HL-60/S4 (cell line): ENCODE results near the gene BMERB1.
"Not testable (repeated sequence)": the region's sequence is repeated elsewhere in the genome, so short reads cannot be mapped to it uniquely, and the experiment has no call there.

ENCODE experiments used
- in situ Hi-C: fragments of 300-500 bp; cut with MboI; formaldehyde crosslinking; loops from 2 replicates; pipeline ENCODE4 v1.14.3; 2022; ENCODE audit warnings: low sequenced_read_pairs

BMERB1 gene

DNA sequence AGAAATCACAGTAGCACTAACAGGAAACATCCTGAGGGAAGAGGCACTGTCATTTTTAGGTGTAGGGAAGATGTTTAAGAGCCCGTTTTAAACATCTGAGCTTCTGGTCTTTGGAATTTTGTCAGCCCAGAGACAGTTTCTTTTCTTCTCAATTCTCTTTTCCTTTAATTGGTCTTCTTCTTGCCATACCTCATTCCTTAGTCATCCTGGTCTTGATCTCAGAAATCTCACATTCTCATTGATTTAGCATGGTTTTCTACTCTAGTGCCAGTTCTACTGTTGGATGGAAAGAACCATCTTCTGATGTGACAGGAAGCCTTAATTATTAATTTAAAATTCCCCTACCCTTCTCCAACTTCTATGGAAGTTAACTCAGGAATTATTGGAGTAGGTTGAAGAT lies 25.4 kb downstream of the BMERB1 start:
- in situ Hi-C loops = no loop called here

GRCh38 chr16:15460601-15461000 lies 26.2 kb downstream of the BMERB1 start:
- in situ Hi-C loops = no loop called here

DNA sequence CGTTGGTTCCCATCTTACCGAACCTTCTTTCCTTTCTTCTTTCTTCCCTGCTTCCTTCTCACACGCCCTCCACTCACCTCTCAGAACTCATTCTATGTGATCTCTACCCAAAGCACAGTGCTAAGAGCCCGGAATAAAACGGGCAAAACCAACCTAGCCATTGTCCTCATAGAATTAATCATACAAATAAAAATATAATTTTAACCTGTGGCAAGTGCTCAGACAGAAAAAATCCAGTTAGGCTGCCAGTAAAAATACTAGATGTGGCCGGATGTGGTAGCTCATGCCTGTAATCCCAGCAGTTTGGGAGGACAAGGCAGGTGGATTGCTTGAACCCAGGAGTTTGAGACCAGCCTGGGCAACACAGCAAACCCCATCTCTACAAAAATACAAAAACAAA lies 27.0 kb downstream of the BMERB1 start:
- in situ Hi-C loops = no loop called here

DNA sequence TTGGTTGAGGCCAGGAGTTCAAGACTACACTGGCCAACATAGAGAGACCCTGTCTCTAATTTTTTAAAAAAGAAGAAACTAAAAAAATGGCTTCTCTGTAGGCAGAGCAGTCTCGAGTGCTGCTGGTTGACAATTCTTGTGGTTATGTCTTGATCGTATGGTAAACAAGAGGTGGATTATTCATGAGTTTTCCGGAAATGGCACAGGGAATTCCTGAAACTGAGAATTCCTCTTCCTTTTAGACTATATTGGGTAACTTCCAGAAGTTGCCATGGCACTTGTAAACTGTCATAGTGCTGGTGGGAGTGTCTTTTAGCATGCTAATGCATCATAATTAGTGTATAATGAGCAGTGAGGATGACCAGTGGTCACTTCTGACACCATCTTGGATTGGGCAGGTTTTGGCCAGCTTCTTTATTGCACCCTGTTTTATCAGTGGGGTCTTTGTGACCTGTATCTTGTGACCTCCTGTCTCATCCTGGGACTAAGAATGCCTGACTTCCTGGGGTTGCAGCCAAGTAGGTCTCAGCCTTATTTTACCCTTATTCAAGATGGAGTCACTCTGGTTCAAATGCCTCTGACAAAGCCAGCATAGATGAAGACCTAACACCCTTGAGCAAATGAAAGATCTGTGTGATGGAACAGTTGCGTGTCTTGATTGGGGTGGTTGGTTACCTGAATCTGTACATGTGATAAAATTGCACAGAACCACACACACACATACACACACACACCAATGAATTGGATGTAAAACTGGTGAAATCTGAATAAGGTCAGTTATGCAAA lies 30.2 kb downstream of the BMERB1 start:
- in situ Hi-C loops = no loop called here

DNA sequence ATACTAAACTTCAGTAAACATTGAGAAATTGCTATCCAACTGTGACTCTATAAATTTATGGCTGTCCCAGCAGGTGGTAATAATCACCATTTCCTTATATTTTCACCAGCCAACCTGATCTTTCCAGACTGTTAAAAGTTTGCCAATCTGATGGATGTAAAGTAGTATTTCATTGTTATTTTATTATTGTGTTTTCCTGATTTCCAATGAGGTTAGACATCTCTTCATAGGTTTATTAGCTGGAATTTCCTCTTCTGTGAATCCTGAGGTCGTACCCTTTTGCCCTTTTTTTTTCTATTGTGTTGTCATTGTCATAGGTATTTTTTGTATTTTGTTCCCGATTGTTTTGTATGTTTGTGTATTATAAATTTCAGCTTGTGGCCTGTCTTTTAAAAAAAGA lies 31.7 kb downstream of the BMERB1 start:
- in situ Hi-C loops = no loop called here

- in situ Hi-C loops = no loop called here
Measured at GRCh38 chr16:15466886-15467781, 32.7 kb downstream of the BMERB1 start.

DNA sequence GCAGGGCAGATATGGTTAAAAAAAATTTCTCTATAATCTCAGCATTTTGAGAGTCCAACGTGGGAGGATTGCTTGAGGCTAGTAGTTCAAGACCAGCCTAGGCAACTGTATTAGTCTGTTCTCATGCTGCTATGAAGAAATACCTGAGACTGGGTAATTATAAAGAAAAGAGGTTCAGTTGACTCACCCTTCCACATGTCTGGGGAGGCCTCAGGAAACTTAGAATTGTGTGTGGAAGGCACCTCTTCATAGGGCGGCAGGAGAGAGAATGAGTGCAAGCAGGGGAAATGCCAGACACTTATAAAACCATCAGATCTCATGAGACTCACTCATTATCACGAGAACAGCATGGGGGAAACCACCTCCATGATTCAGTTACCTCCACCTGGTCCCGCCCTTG lies 42.6 kb downstream of the BMERB1 start:
- in situ Hi-C loops = not testable (repeated sequence)

GRCh38 chr16:15477802-15478201 lies 43.4 kb downstream of the BMERB1 start:
- in situ Hi-C loops = no loop called here

DNA sequence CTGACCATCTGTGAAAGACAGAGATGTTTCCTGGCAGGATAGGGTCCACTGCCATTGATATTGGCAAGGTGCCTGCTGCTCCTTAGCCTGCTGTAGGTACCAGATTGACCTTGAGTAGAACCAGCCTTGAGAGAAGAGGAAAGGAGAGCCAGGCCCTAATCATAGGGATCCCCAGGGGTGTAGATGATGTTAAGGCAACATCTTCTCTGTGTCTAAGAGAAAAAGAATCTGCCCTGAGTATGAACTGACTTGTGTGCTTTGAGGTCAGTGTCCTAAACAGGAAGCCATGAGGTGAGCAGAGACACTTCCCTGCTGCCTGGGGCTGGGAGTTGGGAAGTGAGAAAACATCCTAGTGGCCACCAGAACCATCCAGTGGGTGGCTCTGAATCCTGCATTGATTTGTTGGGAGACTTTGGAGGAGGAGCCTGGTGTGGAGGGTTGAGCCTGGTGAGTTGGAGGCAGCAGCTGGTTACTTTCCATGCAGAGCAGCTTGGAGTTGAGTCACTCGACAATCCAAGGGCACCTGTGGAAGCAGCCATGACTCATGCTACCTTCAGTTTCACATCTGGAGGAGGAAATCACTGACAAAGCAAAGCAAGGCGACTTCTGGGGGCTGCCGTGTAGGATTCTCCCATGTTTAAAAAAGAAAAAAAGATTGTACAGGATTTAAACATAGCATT lies 47.8 kb downstream of the BMERB1 start:
- in situ Hi-C loops = no loop called here

DNA sequence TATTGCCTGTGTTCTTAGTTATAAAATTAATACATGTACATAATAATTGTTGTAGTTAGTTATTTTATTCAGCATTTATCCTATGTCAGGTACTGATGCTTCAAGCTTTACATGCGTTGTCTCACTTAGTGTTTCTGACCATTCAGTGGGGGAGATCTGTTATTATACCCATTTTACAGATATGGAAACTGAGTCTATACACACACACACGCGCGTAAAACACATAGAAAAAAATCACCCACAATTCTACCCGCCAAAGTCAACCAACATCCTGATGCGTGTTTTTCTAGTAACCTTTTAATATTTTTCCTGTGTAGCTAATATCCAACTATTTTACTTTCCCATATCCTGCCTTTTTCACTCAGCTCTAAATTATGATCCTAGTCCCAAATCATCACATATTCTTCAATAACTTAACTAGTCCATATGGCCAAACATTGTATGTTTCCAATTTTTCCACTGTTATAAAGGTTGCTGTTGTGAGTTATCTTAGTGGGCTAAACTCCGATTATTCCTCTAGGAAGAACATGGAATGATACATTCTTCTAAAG lies 48.4 kb downstream of the BMERB1 start:
- in situ Hi-C loops = no loop called here

DNA sequence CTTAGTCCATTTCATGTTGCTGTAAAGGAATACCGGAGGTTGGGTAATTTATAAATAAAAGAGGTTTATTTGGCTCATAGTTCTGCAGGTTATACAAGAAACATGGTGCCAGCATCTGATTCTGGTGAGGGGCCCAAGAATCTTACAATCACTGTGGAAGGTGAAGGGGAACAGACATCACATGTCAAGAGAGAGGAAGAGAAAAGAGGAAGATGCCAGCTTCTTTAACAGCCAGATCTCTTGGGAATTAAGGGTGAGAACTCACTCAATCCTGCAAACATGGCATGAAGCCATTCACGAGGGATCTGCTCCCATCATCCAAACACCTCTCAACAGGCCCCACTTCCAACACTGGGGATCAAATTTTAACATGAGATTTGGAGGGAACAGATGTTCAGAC lies 49.5 kb downstream of the BMERB1 start:
- in situ Hi-C loops = no loop called here

GRCh38 chr16:15484662-15485061 lies 50.3 kb downstream of the BMERB1 start:
- in situ Hi-C loops = no loop called here

- in situ Hi-C loops = no loop called here
Measured at GRCh38 chr16:15485175-15485574, 50.8 kb downstream of the BMERB1 start.

DNA sequence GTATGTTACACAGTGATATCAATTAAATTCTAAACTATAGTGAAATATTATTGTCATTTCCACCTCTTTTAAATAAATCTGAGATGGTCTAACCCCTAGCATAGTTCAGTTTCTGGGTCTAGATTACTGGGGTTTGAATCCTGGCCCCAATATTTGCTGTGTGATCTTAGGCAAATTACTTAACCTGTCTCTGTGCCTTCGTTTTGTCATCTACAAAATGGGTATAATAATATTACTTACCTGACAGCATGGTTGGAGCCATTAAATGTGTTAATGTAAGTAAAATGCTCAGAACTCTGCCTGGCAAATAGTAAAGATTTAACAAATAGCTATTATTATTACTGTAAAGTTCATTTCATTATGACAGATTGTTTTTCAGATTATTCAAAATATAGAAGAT lies 52.3 kb downstream of the BMERB1 start:
- in situ Hi-C loops = no loop called here

DNA sequence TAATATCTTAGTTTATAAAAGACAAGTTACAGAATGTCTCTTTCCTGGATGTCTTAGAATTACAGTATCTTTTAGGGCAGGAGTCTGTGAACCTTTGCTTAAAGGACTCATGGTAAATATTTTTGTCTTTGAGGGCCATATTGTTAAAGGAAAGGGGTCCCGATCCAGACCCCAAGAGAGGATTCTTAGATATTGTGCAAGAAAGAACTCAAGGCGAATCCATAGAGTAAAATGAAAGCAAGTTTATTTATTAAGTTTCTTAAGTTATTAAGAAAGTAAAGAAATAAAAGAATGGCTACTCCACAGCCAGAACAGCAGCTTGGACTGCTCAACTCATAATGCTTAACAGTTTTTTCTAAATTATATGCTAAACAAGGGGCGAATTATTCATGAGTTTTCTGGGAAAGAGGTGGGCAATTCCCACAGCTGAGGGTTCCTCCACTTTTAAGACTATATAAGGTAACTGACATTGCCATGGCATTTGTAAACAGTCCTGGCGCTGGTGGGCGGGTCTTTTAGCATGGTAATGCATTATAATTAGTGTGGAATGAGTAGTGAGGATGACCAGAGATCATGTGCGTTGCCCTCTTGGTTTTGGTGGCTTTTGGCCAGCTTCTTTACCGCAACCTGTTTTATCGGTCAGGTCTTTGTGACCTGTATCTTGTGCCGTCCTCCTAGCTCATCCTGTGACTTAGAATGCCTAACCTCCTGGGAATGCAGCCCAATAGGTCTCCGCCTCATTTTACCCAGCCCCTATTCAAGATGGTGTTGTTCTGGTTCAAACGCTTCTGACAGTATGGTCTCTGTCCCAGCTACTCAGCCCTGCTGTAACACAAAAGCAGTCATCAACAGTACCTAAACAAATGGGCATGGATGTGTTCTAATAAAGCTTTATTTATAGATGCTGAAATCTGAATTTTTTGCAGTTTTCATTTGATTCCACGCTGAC lies 53.2 kb downstream of the BMERB1 start:
- in situ Hi-C loops = no loop called here

DNA sequence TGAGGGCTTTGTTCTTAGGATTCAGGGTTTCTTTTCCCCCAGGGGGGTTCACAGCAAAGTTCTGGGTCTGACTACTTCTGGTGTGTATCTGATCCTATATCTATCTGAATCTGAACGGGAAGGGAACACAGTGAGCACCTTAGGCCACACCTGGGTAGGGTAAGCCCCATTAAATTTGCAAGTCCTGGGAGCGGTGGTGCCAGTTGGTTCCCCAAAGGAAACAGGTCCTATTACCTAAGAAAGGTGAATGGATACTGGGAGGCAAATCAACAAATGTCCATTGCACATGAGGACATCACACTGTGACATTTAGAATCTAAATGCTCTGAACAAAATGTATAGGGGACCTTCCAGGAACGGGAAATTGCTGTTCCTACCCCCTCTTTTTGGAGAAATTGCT lies 54.6 kb downstream of the BMERB1 start:
- in situ Hi-C loops = no loop called here

DNA sequence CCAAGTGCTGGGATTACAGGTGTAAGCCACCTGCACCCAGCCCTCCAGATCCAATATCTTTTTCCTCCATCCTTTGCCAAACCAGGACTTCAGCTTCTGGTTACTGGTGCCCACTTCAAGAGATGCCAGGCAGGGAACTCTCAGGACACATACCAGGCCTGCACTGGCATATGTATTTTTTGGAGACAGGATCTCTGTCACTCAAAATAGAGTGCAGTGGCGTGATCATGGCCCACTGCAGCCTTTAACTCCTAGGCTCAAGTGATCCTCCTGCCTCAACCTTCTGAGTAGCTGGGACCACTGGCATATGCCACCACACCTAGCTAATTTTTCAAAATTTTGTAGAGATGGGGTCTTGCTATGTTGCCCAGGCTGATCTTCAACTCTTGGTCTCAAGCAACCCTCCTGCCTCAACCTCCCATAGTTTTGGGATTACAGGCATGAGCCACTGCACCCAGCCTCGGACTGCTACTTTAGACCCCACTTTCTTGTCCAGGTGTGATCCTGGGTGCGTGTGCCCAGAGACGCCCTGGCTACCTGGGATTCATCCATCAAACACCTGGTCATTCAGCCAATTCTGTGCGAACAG lies 55.8 kb downstream of the BMERB1 start:
- in situ Hi-C loops = no loop called here

- in situ Hi-C loops = no loop called here
Measured at GRCh38 chr16:15491411-15491810, 57.0 kb downstream of the BMERB1 start.

DNA sequence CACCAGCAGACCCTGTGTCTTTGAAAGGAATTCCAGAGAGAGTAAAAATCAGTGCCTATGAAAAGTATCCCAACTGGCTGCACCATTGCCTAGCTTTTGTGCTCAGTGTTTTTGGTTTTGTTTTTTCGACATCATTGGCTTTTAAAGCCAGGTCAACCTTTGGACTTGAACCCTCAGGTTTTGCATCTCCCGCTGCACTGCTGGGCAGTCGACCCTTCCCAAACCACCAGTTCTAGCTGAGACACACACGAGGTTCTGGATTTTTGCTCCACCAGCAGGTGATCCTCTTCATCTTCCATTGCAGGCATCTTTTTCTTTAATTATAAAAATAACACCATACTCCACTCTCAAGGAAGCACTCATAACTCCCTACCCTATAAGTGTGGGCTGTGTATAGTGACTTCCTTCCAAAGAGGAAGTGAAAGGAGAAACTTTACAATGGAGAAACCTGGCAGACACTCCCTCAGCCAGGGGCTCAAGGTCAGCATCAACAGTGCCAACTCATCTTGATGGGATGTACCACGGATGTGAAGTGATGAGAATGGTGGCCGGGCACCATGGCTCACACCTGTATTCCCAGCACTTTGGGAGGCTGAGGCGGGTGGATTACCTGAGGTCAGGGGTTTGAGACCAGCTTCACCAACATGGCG lies 57.8 kb downstream of the BMERB1 start:
- in situ Hi-C loops = no loop called here
